Activated CD8-positive, alpha-beta memory T cell treated with anti-CD3 and anti-CD28 coated beads for 1 hour (primary cell): ENCODE results near the gene FRMPD1.
"Not testable (repeated sequence)": the region's sequence is repeated elsewhere in the genome, so short reads cannot be mapped to it uniquely, and the experiment has no call there.

Experiments
- DNase-seq, 2 donors: peaks; one replicate each; pipeline ENCODE4 v3.0.0-alpha.2; 2020; ENCODE audit warnings: low read depth in 1 of 2; ENCODE audit errors: extremely low read depth in 1 of 2

The FRMPD1 gene

DNA sequence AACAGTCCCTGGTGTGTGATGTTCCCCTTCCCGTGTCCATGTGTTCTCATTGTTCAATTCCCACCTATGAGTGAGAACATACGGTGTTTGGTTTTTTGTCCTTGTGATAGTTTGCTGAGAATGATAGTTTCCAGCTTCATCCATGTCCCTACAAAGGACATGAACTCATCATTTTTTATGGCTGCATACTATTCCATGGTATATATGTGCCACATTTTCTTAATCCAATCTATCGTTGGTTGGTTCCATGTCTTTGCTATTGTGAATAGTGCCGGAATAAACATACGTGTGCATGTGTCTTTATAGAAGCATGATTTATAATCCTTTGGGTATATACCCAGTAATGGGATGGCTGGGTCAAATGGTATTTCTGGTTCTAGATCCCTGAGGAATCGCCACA is 114.5 kb downstream of the FRMPD1 start:
- DNase-seq: not testable (repeated sequence)

DNA sequence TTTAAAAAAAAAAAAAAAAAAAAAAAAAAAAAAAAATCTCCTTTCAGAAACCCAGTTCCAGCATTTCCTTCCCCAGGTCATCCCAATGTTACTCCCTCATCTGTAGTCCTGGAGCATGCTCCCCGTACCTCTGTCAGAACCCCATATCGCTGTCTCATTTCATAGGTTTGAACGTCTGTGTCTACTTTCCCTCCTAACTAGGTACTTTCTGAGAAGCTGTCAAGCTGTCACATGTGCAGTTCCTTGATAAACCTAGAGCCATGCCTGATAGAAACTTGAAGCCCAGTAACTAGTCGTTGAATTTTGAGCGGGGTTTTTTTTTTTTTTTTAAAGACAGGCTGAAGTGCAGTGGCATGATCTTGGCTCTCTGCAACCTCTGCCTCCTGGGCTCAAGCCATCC is 118.6 kb downstream of the FRMPD1 start:
- DNase-seq: no peak

- DNase-seq: no peak
Measured at GRCh38 chr9:37769995-37770394, 119.2 kb downstream of the FRMPD1 start.

- no peak for DNase-seq
Measured at GRCh38 chr9:37775216-37775919, 124.6 kb downstream of the FRMPD1 start.

- DNase-seq: no peak
Measured at GRCh38 chr9:37776328-37776727, 125.6 kb downstream of the FRMPD1 start.

GRCh38 chr9:37778534-37778933 is 127.8 kb downstream of the FRMPD1 start:
- DNase-seq: no peak

DNA sequence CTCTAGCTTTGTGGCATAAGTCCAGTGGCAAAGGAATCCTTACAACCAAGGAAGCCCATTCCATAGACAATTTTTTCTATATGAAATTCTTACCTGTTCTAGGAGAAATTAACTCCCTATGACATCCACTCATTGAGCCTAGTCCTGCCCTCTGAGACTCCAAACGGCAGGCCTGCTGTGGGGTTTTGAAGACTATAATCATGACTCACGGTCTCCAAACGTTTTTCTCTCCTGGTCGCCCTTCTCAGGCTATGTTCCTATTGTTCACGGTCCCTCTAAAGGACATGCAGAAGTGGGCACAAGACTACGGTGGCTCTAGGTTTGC is 133.5 kb downstream of the FRMPD1 start:
- no peak for DNase-seq

GRCh38 chr9:37784616-37785483 is 134.1 kb downstream of the FRMPD1 start, which contains the start of gene EXOSC3:
Gene EXOSC3, minus strand, starts transcription at chr9:37785064. Its CDS starts 20 bp downstream, at chr9:37785044.
- peak; percentile 59 to 79 for DNase-seq

- DNase-seq: no peak
Measured at GRCh38 chr9:37787059-37787458, 136.3 kb downstream of the FRMPD1 start.

- DNase-seq: no peak
Measured at GRCh38 chr9:37788332-37788731, 137.6 kb downstream of the FRMPD1 start.

GRCh38 chr9:37790096-37790495 is 139.3 kb downstream of the FRMPD1 start:
- DNase-seq: no peak

DNA sequence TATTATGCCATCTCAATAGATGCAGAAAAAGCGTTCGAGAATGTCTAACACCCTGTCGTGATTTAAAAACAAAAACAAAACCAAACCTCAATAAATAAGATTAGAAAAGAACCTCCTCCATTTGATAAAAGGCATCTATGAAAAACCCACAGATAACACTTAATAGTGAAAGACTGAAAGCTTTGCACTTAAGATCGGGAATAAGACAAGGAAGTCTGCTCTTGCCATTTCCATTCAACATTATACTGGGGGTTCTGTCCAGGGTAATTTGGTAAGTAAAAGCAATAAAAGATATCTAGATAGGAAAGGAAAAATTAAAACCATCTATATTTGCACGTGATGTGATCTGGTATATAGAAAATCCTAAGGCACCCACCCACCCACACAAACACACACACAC is 141.4 kb downstream of the FRMPD1 start:
- DNase-seq: no peak

DNA sequence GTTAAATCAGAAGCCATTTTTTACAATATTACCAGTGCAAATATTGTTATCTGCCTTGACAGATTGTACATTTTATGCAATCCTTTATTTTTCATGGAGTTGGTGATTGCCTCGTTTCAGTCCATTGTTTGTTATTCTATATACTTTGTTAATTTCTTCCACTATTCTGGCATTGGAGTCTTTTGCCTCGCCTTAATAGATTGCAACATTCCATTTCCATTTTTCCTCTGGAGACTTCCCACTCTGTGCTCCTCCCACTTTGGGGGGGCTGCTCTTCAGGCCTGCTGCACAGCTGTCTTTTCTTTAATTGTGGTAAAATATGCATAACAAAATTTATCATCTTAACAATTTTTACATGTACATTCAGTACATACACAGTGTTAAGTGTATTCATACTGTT is 145.5 kb downstream of the FRMPD1 start:
- DNase-seq: no peak
